ENCODE measurements around the gene MRFAP1L1.

MRFAP1L1 gene

DNA sequence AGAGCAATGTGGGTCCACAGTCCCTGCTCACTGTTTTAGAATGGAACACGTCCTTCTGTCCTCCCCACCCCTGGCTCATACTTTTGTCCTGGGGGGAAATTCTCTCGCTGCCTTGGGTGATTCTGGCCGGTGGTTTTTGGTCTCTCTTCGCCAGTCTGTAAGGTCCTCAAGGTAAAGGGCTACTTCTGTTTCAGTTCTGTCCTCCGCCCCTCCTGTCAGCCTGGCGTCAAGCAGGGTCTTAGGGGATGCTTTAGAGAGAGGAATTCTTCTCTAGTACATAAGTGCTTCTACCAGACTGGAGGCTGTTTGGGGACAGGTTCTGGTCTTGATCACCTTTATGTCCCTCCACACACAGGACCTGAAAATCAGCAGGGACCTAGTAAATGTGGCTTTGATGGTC is 617 bp upstream of the MRFAP1L1 start:
- H3K27me3 ChIP-seq (ENCODE audit: insufficient read depth, poor library complexity, severe bottlenecking) = no peaks in the 10 kb centered on the region
- H3K27ac ChIP-seq (replicated peaks) = peak overlapping the region; percentile 74
- DNase-seq (ENCODE audit: low read depth in 1 of 2, low spot score in 1 of 2) = no peak
- peak overlapping the region; percentile 67 for H3K4me3 ChIP-seq (replicated peaks; ENCODE audit: insufficient read depth, low read length)
- TF ChIP-seq, protein P1, sequence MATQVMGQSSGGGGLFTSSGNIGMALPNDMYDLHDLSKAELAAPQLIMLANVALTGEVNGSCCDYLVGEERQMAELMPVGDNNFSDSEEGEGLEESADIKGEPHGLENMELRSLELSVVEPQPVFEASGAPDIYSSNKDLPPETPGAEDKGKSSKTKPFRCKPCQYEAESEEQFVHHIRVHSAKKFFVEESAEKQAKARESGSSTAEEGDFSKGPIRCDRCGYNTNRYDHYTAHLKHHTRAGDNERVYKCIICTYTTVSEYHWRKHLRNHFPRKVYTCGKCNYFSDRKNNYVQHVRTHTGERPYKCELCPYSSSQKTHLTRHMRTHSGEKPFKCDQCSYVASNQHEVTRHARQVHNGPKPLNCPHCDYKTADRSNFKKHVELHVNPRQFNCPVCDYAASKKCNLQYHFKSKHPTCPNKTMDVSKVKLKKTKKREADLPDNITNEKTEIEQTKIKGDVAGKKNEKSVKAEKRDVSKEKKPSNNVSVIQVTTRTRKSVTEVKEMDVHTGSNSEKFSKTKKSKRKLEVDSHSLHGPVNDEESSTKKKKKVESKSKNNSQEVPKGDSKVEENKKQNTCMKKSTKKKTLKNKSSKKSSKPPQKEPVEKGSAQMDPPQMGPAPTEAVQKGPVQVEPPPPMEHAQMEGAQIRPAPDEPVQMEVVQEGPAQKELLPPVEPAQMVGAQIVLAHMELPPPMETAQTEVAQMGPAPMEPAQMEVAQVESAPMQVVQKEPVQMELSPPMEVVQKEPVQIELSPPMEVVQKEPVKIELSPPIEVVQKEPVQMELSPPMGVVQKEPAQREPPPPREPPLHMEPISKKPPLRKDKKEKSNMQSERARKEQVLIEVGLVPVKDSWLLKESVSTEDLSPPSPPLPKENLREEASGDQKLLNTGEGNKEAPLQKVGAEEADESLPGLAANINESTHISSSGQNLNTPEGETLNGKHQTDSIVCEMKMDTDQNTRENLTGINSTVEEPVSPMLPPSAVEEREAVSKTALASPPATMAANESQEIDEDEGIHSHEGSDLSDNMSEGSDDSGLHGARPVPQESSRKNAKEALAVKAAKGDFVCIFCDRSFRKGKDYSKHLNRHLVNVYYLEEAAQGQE (IDR thresholded peaks at IDR 0.05; ENCODE audit: insufficient replicate concordance, low read depth) = no peak
- TF ChIP-seq, protein P2, sequence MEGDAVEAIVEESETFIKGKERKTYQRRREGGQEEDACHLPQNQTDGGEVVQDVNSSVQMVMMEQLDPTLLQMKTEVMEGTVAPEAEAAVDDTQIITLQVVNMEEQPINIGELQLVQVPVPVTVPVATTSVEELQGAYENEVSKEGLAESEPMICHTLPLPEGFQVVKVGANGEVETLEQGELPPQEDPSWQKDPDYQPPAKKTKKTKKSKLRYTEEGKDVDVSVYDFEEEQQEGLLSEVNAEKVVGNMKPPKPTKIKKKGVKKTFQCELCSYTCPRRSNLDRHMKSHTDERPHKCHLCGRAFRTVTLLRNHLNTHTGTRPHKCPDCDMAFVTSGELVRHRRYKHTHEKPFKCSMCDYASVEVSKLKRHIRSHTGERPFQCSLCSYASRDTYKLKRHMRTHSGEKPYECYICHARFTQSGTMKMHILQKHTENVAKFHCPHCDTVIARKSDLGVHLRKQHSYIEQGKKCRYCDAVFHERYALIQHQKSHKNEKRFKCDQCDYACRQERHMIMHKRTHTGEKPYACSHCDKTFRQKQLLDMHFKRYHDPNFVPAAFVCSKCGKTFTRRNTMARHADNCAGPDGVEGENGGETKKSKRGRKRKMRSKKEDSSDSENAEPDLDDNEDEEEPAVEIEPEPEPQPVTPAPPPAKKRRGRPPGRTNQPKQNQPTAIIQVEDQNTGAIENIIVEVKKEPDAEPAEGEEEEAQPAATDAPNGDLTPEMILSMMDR (IDR thresholded peaks at IDR 0.05; ENCODE audit: insufficient read depth, low read length) = no peak
- no peak for TF ChIP-seq SPI1 (IDR thresholded peaks at IDR 0.05; ENCODE audit: borderline replicate concordance, low read depth)
- no peak for TF ChIP-seq GABPA (IDR thresholded peaks at IDR 0.05; ENCODE audit: low read depth)
- TF ChIP-seq POLR2AphosphoS5 (IDR thresholded peaks at IDR 0.05; ENCODE audit: low read depth) = no peak

GRCh38 chr4:6706173-6706572 is 3.5 kb downstream of the MRFAP1L1 start:
- Histone ChIP-seq H3K4me3 (replicated peaks; ENCODE audit: insufficient read depth, low read length) (no peak overlapping the region), H3K27me3 (ENCODE audit: insufficient read depth, poor library complexity, severe bottlenecking) (no peaks in the 10 kb centered on the region), H3K27ac (replicated peaks) (no peak overlapping the region)
- no peak for DNase-seq (ENCODE audit: low read depth in 1 of 2, low spot score in 1 of 2)
- TF ChIP-seq POLR2AphosphoS5 (IDR thresholded peaks at IDR 0.05; ENCODE audit: low read depth) = no peak
- TF ChIP-seq SPI1 (IDR thresholded peaks at IDR 0.05; ENCODE audit: borderline replicate concordance, low read depth) = no peak

DNA sequence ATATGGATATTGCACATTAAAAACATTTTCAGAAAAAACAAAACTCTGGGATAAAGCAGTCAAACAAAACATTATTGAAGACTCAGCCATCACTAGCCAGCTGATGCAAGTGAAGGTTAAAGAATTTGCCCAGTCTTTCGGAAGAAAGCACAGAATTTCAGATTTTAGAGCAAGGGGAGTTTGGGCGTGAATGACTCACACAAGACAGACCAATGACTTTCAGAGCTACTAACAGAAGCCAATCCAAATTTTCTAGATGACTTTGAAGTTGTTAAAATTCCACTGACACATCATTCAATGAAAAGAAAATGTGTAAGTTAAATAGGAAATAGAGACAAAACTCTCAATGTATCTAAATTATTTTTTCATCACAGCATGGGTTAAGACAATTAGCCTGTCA is 4.0 kb downstream of the MRFAP1L1 start:
- TF ChIP-seq POLR2AphosphoS5 (IDR thresholded peaks at IDR 0.05; ENCODE audit: low read depth) = no peak
- no peak for TF ChIP-seq GABPA (IDR thresholded peaks at IDR 0.05; ENCODE audit: low read depth)
- TF ChIP-seq, protein P2 (IDR thresholded peaks at IDR 0.05; ENCODE audit: insufficient read depth, low read length) = no peak
- TF ChIP-seq, protein P1 (IDR thresholded peaks at IDR 0.05; ENCODE audit: insufficient replicate concordance, low read depth) = no peak
- no peak for TF ChIP-seq SPI1 (IDR thresholded peaks at IDR 0.05; ENCODE audit: borderline replicate concordance, low read depth)

DNA sequence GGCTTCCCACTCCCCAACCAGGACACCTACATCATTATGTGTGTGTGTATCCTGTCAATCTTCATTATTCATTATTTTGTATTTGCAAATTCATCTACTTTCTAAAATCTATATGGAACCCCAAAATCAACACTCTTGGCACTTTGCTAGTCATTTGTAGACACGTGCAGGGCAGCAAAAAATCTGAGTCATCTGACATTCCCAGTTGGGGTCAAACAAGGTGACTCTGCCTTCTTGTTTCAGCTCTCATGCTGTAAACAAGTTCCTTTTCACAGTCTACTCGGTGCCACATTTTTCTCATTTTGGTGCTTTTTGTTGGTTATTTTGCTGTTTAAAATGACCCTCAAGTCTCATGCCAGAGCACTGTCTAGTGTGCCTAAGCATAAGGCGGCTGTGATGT is 5.9 kb downstream of the MRFAP1L1 start:
- Histone ChIP-seq H3K4me3 (replicated peaks; ENCODE audit: insufficient read depth, low read length) (no peak overlapping the region), H3K27ac (replicated peaks) (no peak overlapping the region), H3K27me3 (ENCODE audit: insufficient read depth, poor library complexity, severe bottlenecking) (no peaks in the 10 kb centered on the region)
- TF ChIP-seq, protein P2 (IDR thresholded peaks at IDR 0.05; ENCODE audit: insufficient read depth, low read length) = no peak
- TF ChIP-seq, protein P1 (IDR thresholded peaks at IDR 0.05; ENCODE audit: insufficient replicate concordance, low read depth) = no peak
- TF ChIP-seq SPI1 (IDR thresholded peaks at IDR 0.05; ENCODE audit: borderline replicate concordance, low read depth) = no peak
- TF ChIP-seq POLR2AphosphoS5 (IDR thresholded peaks at IDR 0.05; ENCODE audit: low read depth) = no peak
- no peak for TF ChIP-seq GABPA (IDR thresholded peaks at IDR 0.05; ENCODE audit: low read depth)
- no peak for DNase-seq (ENCODE audit: low read depth in 1 of 2, low spot score in 1 of 2)

More for the DNA sequence above, 4.0 kb downstream of the MRFAP1L1 start:
- H3K27ac ChIP-seq (replicated peaks) = no peak overlapping the region
- DNase-seq (ENCODE audit: low read depth in 1 of 2, low spot score in 1 of 2) = no peak
- H3K4me3 ChIP-seq (replicated peaks; ENCODE audit: insufficient read depth, low read length) = no peak overlapping the region
- H3K27me3 ChIP-seq (ENCODE audit: insufficient read depth, poor library complexity, severe bottlenecking) = no peaks in the 10 kb centered on the region
